Cardiac muscle cell (in vitro differentiated cells and primary cell): ENCODE results near the gene MPPE1. TPM values are rescaled to one million over a fixed set of nuclear protein-coding genes. Genes with fewer than 3 reads are reported as not detected.

ENCODE experiments used
- DNase-seq, 2 donors: peaks; one replicate each; pipeline versions ENCODE4 v3.0.0 to v3.0.0-alpha.2; 2010 to 2017; ENCODE audit warnings: low read depth in 1 of 2, low spot score in 1 of 2
- H3K27ac ChIP-seq: fragments of 200-600 bp; sonication (generic); 2 replicates; pipeline ENCODE4 v1.5.1; 2016
- H3K27me3 ChIP-seq: fragments of 200-600 bp; sonication (generic); 2 replicates; pipeline ENCODE4 v1.6.0; 2016; ENCODE audit warnings: control low read depth
- H3K36me3 ChIP-seq: fragments of 200-600 bp; sonication (generic); 2 replicates; pipeline ENCODE4 v1.5.1; 2016; ENCODE audit warnings: control low read depth
- H3K4me1 ChIP-seq: fragments of 200-600 bp; sonication (generic); 2 replicates; pipeline ENCODE4 v1.8.1; 2017; ENCODE audit warnings: low read depth, mild to moderate bottlenecking, mixed run types
- H3K4me3 ChIP-seq: fragments of 200-600 bp; sonication (generic); 2 replicates; pipeline ENCODE4 v1.5.1; 2016; ENCODE audit warnings: mild to moderate bottlenecking
- H3K9me3 ChIP-seq: fragments of 200-600 bp; sonication (generic); 2 replicates; pipeline ENCODE4 v1.5.1; 2017; ENCODE audit warnings: low read depth, mild to moderate bottlenecking, control low read depth
- CTCF ChIP-seq: IDR thresholded peaks from 2 replicates; pipeline ENCODE4 v1.5.1; 2012; ENCODE audit warnings: low read depth, mild to moderate bottlenecking, low read length
- polyA plus RNA-seq: library from polyadenylated mRNA; unstranded; fragments of >200 nt; fragmentation: Nextera tagmentation; extraction: Ambion mirVana; gene quantifications from 2 replicates; pipeline ENCODE4 v1.2.1, GENCODE V29; 2016
- total RNA-seq: library from RNA; depleted of rRNA; stranded (reverse); fragments of >200 nt; gene quantifications from 2 replicates; pipeline ENCODE4 v1.2.3, GENCODE V29; 2016

MPPE1 gene
- total and polyA plus RNA-seq, 2 experiments from 2014 or later: 14.0 to 44.1 TPM

- DNase-seq: no peak
- Histone ChIP-seq H3K36me3 (peaks cover 4% of the 10 kb centered on the region), H3K27me3 (no peaks in the 10 kb centered on the region), H3K27ac (no peak overlapping the region), H3K4me3 (no peak overlapping the region), H3K4me1 (no peaks in the 10 kb centered on the region), H3K9me3 (no peaks in the 10 kb centered on the region)
- no peak for TF ChIP-seq CTCF
Measured at GRCh38 chr18:11883153-11883552, 25.0 kb downstream of the MPPE1 start.

- H3K4me3 ChIP-seq: no peak overlapping the region
- no peaks in the 10 kb centered on the region for H3K27me3 ChIP-seq
- H3K4me1 ChIP-seq: no peaks in the 10 kb centered on the region
- no peaks in the 10 kb centered on the region for H3K9me3 ChIP-seq
- no peak for DNase-seq
- TF ChIP-seq CTCF: no peak
- no peak overlapping the region for H3K27ac ChIP-seq
- peaks cover 4% of the 10 kb centered on the region for H3K36me3 ChIP-seq
Measured at GRCh38 chr18:11882636-11883035, 25.5 kb downstream of the MPPE1 start.

GRCh38 chr18:11880586-11881304 is 27.4 kb downstream of the MPPE1 start:
- TF ChIP-seq CTCF: no peak
- Histone ChIP-seq H3K4me1 (no peaks in the 10 kb centered on the region), H3K27ac (peak overlapping the region; percentile 61), H3K27me3 (no peaks in the 10 kb centered on the region), H3K36me3 (peaks cover 4% of the 10 kb centered on the region), H3K4me3 (no peak overlapping the region), H3K9me3 (no peaks in the 10 kb centered on the region)
- peak in 1 of 2 donors; percentile 49 for DNase-seq

GRCh38 chr18:11877497-11878135 is 30.5 kb downstream of the MPPE1 start:
- no peaks in the 10 kb centered on the region for H3K9me3 ChIP-seq
- no peak overlapping the region for H3K27ac ChIP-seq
- H3K4me3 ChIP-seq: no peak overlapping the region
- no peak for TF ChIP-seq CTCF
- H3K27me3 ChIP-seq: no peaks in the 10 kb centered on the region
- no peak for DNase-seq
- no peaks in the 10 kb centered on the region for H3K4me1 ChIP-seq
- no peaks in the 10 kb centered on the region for H3K36me3 ChIP-seq

GRCh38 chr18:11874676-11875075 is 33.4 kb downstream of the MPPE1 start:
- no peak for DNase-seq
- no peak for TF ChIP-seq CTCF
- H3K9me3 ChIP-seq: no peaks in the 10 kb centered on the region
- H3K36me3 ChIP-seq: no peaks in the 10 kb centered on the region
- no peak overlapping the region for H3K27ac ChIP-seq
- no peaks in the 10 kb centered on the region for H3K27me3 ChIP-seq
- H3K4me3 ChIP-seq: no peak overlapping the region
- H3K4me1 ChIP-seq: no peaks in the 10 kb centered on the region
